PC-9 (cell line): Measurements from ENCODE around the gene FES.

Experiments used
- CTCF ChIP-seq: fragments of 200-600 bp; sonication (generic); conservative IDR thresholded peaks from 2 replicates; pipeline ENCODE4 v1.6.1; 2017; ENCODE audit warnings: mixed run types, antibody characterized with exemption, mild to moderate bottlenecking, moderate library complexity
- EZH2 ChIP-seq: fragments of 200-600 bp; sonication (generic); IDR thresholded peaks from 2 replicates; pipeline ENCODE4 v1.8.0; 2017; ENCODE audit warnings: antibody characterized with exemption, low read depth

- TF ChIP-seq EZH2 (no peak), CTCF (no peak)
Observed at GRCh38 chr15:90907838-90908507, 23.7 kb downstream of the FES start.
